ENCODE measurements around the gene KLK13.

The KLK13 gene

DNA sequence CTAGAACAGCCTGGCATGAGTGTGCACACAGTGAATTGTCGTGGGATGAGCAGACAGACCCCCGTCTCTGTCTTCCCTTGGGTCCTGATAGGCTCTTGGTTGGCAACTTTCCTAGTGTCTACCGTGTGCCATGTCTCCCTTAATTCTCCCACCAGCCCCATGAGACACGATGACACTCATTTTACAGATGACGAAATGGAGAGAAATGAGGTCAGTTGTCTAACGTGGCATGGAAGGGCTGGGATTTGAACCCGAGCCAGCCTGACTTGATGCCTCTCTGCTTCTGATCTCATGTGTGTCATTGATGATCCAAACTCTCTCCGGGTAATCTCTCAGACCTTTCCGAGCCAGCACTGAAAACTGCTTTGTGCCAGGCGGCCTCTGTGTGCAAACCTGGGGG, 26.2 kb upstream of the KLK13 start:
- TF ChIP-seq, protein P1, sequence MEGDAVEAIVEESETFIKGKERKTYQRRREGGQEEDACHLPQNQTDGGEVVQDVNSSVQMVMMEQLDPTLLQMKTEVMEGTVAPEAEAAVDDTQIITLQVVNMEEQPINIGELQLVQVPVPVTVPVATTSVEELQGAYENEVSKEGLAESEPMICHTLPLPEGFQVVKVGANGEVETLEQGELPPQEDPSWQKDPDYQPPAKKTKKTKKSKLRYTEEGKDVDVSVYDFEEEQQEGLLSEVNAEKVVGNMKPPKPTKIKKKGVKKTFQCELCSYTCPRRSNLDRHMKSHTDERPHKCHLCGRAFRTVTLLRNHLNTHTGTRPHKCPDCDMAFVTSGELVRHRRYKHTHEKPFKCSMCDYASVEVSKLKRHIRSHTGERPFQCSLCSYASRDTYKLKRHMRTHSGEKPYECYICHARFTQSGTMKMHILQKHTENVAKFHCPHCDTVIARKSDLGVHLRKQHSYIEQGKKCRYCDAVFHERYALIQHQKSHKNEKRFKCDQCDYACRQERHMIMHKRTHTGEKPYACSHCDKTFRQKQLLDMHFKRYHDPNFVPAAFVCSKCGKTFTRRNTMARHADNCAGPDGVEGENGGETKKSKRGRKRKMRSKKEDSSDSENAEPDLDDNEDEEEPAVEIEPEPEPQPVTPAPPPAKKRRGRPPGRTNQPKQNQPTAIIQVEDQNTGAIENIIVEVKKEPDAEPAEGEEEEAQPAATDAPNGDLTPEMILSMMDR (IDR thresholded peaks at IDR 0.05) = no peak
- H3K27me3 ChIP-seq = peaks cover 7% of the 10 kb centered on the region
- H3K9me3 ChIP-seq = no peaks in the 10 kb centered on the region

DNA sequence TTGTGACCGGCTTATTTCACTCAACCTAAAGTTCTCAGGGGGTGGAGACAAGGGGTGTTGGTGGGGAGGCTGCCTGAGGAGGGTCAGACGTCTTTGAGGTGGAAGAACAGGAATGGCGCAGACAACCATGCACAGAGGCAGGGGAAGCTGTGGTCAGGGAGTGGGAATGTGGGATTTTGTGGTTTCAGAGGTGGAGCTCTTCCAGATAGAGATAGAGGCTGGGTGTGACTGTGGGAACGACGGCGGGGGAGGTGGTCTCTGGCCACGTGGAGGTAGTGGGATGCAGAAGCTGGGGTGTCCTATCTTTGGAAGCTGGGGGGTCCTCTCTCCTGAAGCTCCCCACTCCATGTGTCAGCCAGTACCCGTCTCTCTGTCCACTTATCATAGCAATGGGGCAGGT, 25.6 kb upstream of the KLK13 start:
- TF ChIP-seq, protein P1 (IDR thresholded peaks at IDR 0.05) = no peak
- Histone ChIP-seq H3K36me3 (no peaks in the 10 kb centered on the region), H3K27me3 (peaks cover 7% of the 10 kb centered on the region), H3K4me3 (ENCODE audit: low read depth in 1 of 2, low read length in 1 of 2) (no peak overlapping the region), H3K4me1 (ENCODE audit: control insufficient read depth in 1 of 2, insufficient read depth in 1 of 2, low read depth in 1 of 2, low read length in 1 of 2) (no peaks in the 10 kb centered on the region), H3K27ac (no peak overlapping the region), H3K9me3 (no peaks in the 10 kb centered on the region)

More for the DNA sequence above, 26.2 kb upstream of the KLK13 start:
- H3K4me1 ChIP-seq (ENCODE audit: control insufficient read depth in 1 of 2, insufficient read depth in 1 of 2, low read depth in 1 of 2, low read length in 1 of 2) = no peaks in the 10 kb centered on the region
- H3K36me3 ChIP-seq = no peaks in the 10 kb centered on the region
- H3K4me3 ChIP-seq (ENCODE audit: low read depth in 1 of 2, low read length in 1 of 2) = no peak overlapping the region
- no peak overlapping the region for H3K27ac ChIP-seq

DNA sequence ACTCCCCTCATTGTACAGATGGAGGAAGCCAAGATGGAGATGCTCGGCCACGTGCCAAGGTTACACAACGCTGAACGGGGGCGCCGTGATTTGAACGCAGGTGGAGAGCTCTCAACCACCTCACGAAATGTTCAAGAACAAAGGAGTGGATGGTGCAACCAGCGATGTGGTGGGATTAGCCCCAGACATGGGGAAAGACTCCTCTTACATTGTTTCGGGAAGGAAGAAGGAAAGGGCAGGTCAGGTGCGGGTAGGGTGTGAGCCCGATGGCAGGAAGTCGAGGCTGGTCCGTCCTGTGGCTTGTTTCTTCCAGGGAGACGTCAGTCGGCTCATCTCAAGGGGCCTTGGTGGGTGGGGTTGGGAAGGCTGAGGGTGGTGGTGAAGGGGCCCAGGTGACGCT, 24.9 kb upstream of the KLK13 start:
- H3K4me1 ChIP-seq (ENCODE audit: control insufficient read depth in 1 of 2, insufficient read depth in 1 of 2, low read depth in 1 of 2, low read length in 1 of 2) = no peaks in the 10 kb centered on the region
- H3K4me3 ChIP-seq (ENCODE audit: low read depth in 1 of 2, low read length in 1 of 2) = no peak overlapping the region
- H3K36me3 ChIP-seq = no peaks in the 10 kb centered on the region
- H3K27me3 ChIP-seq = peaks cover 7% of the 10 kb centered on the region
- no peaks in the 10 kb centered on the region for H3K9me3 ChIP-seq
- TF ChIP-seq, protein P1 (IDR thresholded peaks at IDR 0.05) = no peak
- H3K27ac ChIP-seq = no peak overlapping the region

DNA sequence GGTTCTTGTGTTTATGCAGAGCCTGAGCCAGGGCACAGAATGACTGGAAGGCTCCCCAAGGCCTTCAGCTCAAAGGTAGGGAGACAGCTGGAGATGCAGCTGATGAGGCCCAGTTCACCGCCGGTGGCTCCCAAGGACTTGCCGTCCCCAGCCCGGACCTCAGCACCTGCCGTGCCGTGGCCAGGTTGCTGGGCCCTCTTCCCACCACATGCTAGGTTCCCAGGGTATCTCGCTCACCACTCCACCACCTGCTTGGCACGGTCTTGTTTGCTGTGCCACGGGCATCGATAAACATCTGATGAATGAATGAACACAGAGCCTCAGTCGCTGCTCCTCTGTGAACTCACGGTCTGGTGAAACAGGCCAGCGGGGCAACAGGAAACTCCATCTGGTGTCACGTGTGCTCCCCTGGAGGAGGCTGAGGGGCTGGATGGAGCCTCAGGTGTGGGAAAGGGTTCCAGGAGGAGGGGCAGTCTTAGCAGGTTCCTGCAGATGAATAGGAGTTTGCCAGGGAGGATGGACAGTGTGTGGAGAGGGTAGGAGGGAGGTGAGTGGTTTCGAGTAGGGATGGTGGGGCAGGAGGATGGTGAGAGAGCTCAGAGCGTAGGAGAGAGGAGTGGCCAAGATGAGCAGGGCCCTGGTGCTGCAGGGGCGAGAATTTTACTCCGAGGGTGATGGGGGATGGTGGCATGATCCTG, 21.4 kb upstream of the KLK13 start:
- no peak overlapping the region for H3K27ac ChIP-seq
- H3K36me3 ChIP-seq = no peaks in the 10 kb centered on the region
- H3K4me1 ChIP-seq (ENCODE audit: control insufficient read depth in 1 of 2, insufficient read depth in 1 of 2, low read depth in 1 of 2, low read length in 1 of 2) = no peaks in the 10 kb centered on the region
- no peak overlapping the region for H3K4me3 ChIP-seq (ENCODE audit: low read depth in 1 of 2, low read length in 1 of 2)
- no peaks in the 10 kb centered on the region for H3K9me3 ChIP-seq
- H3K27me3 ChIP-seq = peaks cover 24% of the 10 kb centered on the region
- TF ChIP-seq, protein P1 (IDR thresholded peaks at IDR 0.05) = no peak

DNA sequence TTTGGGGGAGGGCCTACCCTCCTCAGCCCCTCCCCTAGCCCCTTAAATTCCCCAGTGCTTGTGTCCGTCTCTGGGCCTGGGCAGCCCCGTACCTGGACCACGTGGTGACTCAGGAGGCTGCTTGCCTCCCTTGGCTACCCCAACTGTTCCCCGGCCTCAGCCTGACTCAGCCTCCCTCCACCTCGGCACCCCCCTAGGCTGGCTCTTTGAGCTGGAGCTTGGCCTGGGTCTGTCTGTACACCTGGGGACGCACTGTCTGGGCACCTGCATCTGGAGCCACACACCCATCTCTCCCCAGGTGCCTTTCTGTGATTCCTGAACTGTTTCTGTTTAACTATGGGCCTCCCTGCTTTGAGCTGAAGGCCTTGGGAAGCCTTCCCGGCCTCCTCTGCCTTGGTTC, 19.6 kb upstream of the KLK13 start:
- H3K4me3 ChIP-seq (ENCODE audit: low read depth in 1 of 2, low read length in 1 of 2) = no peak overlapping the region
- no peak overlapping the region for H3K27ac ChIP-seq
- no peaks in the 10 kb centered on the region for H3K4me1 ChIP-seq (ENCODE audit: control insufficient read depth in 1 of 2, insufficient read depth in 1 of 2, low read depth in 1 of 2, low read length in 1 of 2)
- no peaks in the 10 kb centered on the region for H3K36me3 ChIP-seq
- H3K27me3 ChIP-seq = peaks cover 21% of the 10 kb centered on the region
- H3K9me3 ChIP-seq = no peaks in the 10 kb centered on the region
- TF ChIP-seq, protein P1 (IDR thresholded peaks at IDR 0.05) = no peak
